ENCODE results near the gene MTHFSD.

Gene MTHFSD

GRCh38 chr16:86566966-86567700 lies 12.1 kb upstream of the MTHFSD start:
- DNase-seq (ENCODE audit: low read depth), result peak; percentile 86
- Histone ChIP-seq H3K4me1 (ENCODE audit: control insufficient read depth, insufficient read depth, low read length) (peaks cover 21% of the 10 kb centered on the region), H3K4me3 (ENCODE audit: low read length) (peak overlapping the region; percentile 81), H3K36me3 (ENCODE audit: control insufficient read depth, insufficient read depth, low read length, severe bottlenecking) (no peaks in the 10 kb centered on the region), H3K27me3 (replicated peaks; ENCODE audit: control insufficient read depth, insufficient read depth, low read length) (peaks cover 3% of the 10 kb centered on the region), H3K9me3 (ENCODE audit: control insufficient read depth, low read length) (no peaks in the 10 kb centered on the region), H3K9ac (ENCODE audit: low read length) (peak overlapping the region; percentile 87)

DNA sequence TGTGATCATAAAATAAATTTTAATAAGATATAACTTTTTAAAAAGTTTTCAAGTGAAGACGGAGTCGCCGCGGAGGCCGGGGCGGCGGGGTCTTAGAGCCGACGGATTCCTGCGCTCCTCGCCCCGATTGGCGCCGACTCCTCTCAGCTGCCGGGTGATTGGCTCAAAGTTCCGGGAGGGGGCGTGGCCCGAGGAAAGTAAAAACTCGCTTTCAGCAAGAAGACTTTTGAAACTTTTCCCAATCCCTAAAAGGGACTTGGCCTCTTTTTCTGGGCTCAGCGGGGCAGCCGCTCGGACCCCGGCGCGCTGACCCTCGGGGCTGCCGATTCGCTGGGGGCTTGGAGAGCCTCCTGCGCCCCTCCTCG lies 11.5 kb upstream of the MTHFSD start, which contains the start of gene FOXC2:
Gene FOXC2 (plus strand): TSS at position 229 of the 365 bp plus-strand sequence. CDS start 507 bp downstream, outside the sequence.
- H3K9ac ChIP-seq (ENCODE audit: low read length), result peak within 1 kb of the TSS; percentile 87
- no peaks in the 10 kb centered on the region for H3K36me3 ChIP-seq (ENCODE audit: control insufficient read depth, insufficient read depth, low read length, severe bottlenecking)
- H3K27me3 ChIP-seq (replicated peaks; ENCODE audit: control insufficient read depth, insufficient read depth, low read length), result peaks cover 3% of the 10 kb centered on the region

GRCh38 chr16:86565644-86566511 lies 10.8 kb upstream of the MTHFSD start:
- no peak for DNase-seq (ENCODE audit: low read depth)
- Histone ChIP-seq H3K36me3 (ENCODE audit: control insufficient read depth, insufficient read depth, low read length, severe bottlenecking) (no peaks in the 10 kb centered on the region), H3K27me3 (replicated peaks; ENCODE audit: control insufficient read depth, insufficient read depth, low read length) (peaks cover 9% of the 10 kb centered on the region), H3K4me1 (ENCODE audit: control insufficient read depth, insufficient read depth, low read length) (peaks cover 15% of the 10 kb centered on the region), H3K9ac (ENCODE audit: low read length) (peak overlapping the region; percentile 53), H3K4me3 (ENCODE audit: low read length) (peak overlapping the region; percentile 81), H3K9me3 (ENCODE audit: control insufficient read depth, low read length) (no peaks in the 10 kb centered on the region)

More for the DNA sequence above, 11.5 kb upstream of the MTHFSD start, which contains the start of gene FOXC2:
- H3K4me3 ChIP-seq (ENCODE audit: low read length), result peak within 1 kb of the TSS; percentile 81
- DNase-seq (ENCODE audit: low read depth), result peak; percentile 99
- peaks cover 20% of the 10 kb centered on the region for H3K4me1 ChIP-seq (ENCODE audit: control insufficient read depth, insufficient read depth, low read length)
- no peaks in the 10 kb centered on the region for H3K9me3 ChIP-seq (ENCODE audit: control insufficient read depth, low read length)

DNA sequence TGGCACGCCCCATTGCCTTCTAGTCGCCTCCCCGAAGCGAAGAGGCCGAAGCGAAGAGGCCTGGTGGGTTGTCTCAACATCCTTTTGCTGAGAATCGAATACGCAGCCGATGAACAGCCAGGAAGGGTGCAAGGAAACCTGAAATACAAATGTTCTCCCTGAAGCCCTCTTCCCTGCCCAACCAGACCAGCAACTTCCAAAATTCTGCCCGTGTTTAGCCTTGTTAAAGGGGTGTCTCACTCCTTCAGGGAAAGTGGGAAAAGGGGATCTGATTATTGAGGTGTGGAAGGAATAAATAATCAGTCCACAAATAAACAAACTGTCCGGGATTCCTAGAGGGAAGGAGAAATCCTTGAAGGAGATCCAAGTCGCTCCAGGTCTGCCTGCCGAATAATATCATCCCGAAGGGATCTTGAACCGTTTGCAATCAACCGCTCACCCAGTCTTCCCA lies 10.2 kb upstream of the MTHFSD start:
- Histone ChIP-seq H3K4me1 (ENCODE audit: control insufficient read depth, insufficient read depth, low read length) (peaks cover 9% of the 10 kb centered on the region), H3K9me3 (ENCODE audit: control insufficient read depth, low read length) (no peaks in the 10 kb centered on the region), H3K9ac (ENCODE audit: low read length) (peak overlapping the region; percentile 53), H3K4me3 (ENCODE audit: low read length) (peak overlapping the region; percentile 81), H3K27me3 (replicated peaks; ENCODE audit: control insufficient read depth, insufficient read depth, low read length) (peaks cover 9% of the 10 kb centered on the region), H3K36me3 (ENCODE audit: control insufficient read depth, insufficient read depth, low read length, severe bottlenecking) (no peaks in the 10 kb centered on the region)
- no peak for DNase-seq (ENCODE audit: low read depth)

DNA sequence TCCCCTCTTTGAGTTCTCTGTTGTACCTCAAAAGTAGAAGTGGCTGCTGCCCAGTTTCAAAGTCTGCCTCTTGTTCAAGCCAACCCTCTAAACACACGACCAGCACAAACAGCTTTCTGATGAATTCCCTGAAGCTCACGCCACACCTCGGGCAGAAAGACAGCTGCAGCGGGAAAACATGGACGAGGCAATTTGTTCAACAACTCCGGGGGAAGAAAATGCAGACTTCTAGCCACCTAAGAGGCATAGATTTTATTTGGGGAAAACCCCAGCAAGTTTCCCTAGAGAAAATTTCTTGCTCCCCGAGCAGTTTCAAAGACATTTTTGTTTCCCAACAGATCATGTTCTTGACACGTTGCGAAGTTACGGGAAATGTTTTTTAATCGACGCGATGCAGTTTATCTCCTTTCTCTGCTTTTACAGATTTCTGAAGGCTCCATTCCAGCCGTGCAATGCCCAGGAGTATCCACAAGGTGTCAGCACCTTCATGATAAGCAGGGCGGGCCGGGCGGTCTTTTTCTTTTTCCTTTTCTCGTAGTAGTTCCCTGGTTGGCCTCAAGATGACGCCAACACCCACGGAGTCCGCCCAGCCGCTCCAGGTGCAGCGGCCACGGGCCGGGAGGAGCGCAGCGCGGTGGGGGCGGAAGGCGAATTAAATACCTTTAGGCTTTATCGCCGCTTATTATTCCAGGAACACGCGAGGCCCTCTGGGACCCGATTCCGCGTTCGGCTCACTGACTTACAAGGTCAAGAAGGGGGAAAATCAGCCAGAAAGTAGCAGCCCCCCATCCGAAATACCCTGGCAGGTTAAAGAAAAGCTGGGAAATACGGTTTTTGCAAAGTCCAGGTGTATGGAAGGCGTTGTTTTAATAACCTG lies 8.7 kb upstream of the MTHFSD start:
- Histone ChIP-seq H3K36me3 (ENCODE audit: control insufficient read depth, insufficient read depth, low read length, severe bottlenecking) (no peaks in the 10 kb centered on the region), H3K4me1 (ENCODE audit: control insufficient read depth, insufficient read depth, low read length) (peaks cover 9% of the 10 kb centered on the region), H3K9me3 (ENCODE audit: control insufficient read depth, low read length) (no peaks in the 10 kb centered on the region), H3K9ac (ENCODE audit: low read length) (peak overlapping the region; percentile 53), H3K27me3 (replicated peaks; ENCODE audit: control insufficient read depth, insufficient read depth, low read length) (peaks cover 12% of the 10 kb centered on the region), H3K4me3 (ENCODE audit: low read length) (peak overlapping the region; percentile 73)
- DNase-seq (ENCODE audit: low read depth), result peak; percentile 97

GRCh38 chr16:86562356-86562755 lies 7.3 kb upstream of the MTHFSD start:
- no peaks in the 10 kb centered on the region for H3K36me3 ChIP-seq (ENCODE audit: control insufficient read depth, insufficient read depth, low read length, severe bottlenecking)
- DNase-seq (ENCODE audit: low read depth), result no peak
- H3K9me3 ChIP-seq (ENCODE audit: control insufficient read depth, low read length), result no peaks in the 10 kb centered on the region
- H3K9ac ChIP-seq (ENCODE audit: low read length), result no peak overlapping the region
- H3K27me3 ChIP-seq (replicated peaks; ENCODE audit: control insufficient read depth, insufficient read depth, low read length), result peaks cover 15% of the 10 kb centered on the region
- H3K4me3 ChIP-seq (ENCODE audit: low read length), result no peak overlapping the region
- H3K4me1 ChIP-seq (ENCODE audit: control insufficient read depth, insufficient read depth, low read length), result peaks cover 9% of the 10 kb centered on the region

GRCh38 chr16:86559802-86560305 lies 4.8 kb upstream of the MTHFSD start:
- Histone ChIP-seq H3K36me3 (ENCODE audit: control insufficient read depth, insufficient read depth, low read length, severe bottlenecking) (no peaks in the 10 kb centered on the region), H3K4me1 (ENCODE audit: control insufficient read depth, insufficient read depth, low read length) (peaks cover 13% of the 10 kb centered on the region), H3K9me3 (ENCODE audit: control insufficient read depth, low read length) (no peaks in the 10 kb centered on the region), H3K4me3 (ENCODE audit: low read length) (no peak overlapping the region), H3K27me3 (replicated peaks; ENCODE audit: control insufficient read depth, insufficient read depth, low read length) (peaks cover 15% of the 10 kb centered on the region), H3K9ac (ENCODE audit: low read length) (no peak overlapping the region)
- DNase-seq (ENCODE audit: low read depth), result no peak

GRCh38 chr16:86558355-86559193 lies 3.5 kb upstream of the MTHFSD start:
- no peaks in the 10 kb centered on the region for H3K36me3 ChIP-seq (ENCODE audit: control insufficient read depth, insufficient read depth, low read length, severe bottlenecking)
- peaks cover 15% of the 10 kb centered on the region for H3K27me3 ChIP-seq (replicated peaks; ENCODE audit: control insufficient read depth, insufficient read depth, low read length)
- DNase-seq (ENCODE audit: low read depth), result no peak
- H3K4me3 ChIP-seq (ENCODE audit: low read length), result no peak overlapping the region
- no peaks in the 10 kb centered on the region for H3K9me3 ChIP-seq (ENCODE audit: control insufficient read depth, low read length)
- peaks cover 17% of the 10 kb centered on the region for H3K4me1 ChIP-seq (ENCODE audit: control insufficient read depth, insufficient read depth, low read length)
- H3K9ac ChIP-seq (ENCODE audit: low read length), result no peak overlapping the region

DNA sequence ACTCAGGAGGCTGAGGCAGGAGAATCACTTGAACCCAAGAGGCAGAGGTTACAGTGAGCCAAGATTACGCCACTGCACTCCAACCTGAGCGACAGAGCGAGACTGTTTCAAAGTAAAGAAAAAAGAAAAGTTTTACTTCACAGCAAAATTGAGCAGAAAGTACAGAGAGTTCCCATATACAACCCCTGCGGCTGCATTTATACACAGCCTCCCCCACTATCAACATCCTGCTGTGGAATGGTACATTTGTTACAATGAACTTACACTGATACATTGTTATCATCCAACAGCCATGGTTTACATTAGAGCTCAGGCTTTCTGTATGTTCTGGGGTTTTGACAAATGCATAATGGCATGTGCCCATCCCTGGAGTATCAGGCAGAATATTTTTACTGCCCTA lies 2.6 kb upstream of the MTHFSD start:
- H3K4me3 ChIP-seq (ENCODE audit: low read length), result no peak overlapping the region
- no peaks in the 10 kb centered on the region for H3K9me3 ChIP-seq (ENCODE audit: control insufficient read depth, low read length)
- DNase-seq (ENCODE audit: low read depth), result no peak
- H3K9ac ChIP-seq (ENCODE audit: low read length), result no peak overlapping the region
- H3K4me1 ChIP-seq (ENCODE audit: control insufficient read depth, insufficient read depth, low read length), result peaks cover 12% of the 10 kb centered on the region
- no peaks in the 10 kb centered on the region for H3K36me3 ChIP-seq (ENCODE audit: control insufficient read depth, insufficient read depth, low read length, severe bottlenecking)
- H3K27me3 ChIP-seq (replicated peaks; ENCODE audit: control insufficient read depth, insufficient read depth, low read length), result peaks cover 13% of the 10 kb centered on the region

GRCh38 chr16:86556576-86556975 lies 1.5 kb upstream of the MTHFSD start:
- Histone ChIP-seq H3K9me3 (ENCODE audit: control insufficient read depth, low read length) (no peaks in the 10 kb centered on the region), H3K4me1 (ENCODE audit: control insufficient read depth, insufficient read depth, low read length) (peaks cover 12% of the 10 kb centered on the region), H3K9ac (ENCODE audit: low read length) (no peak overlapping the region), H3K36me3 (ENCODE audit: control insufficient read depth, insufficient read depth, low read length, severe bottlenecking) (peaks cover 7% of the 10 kb centered on the region), H3K4me3 (ENCODE audit: low read length) (no peak overlapping the region), H3K27me3 (replicated peaks; ENCODE audit: control insufficient read depth, insufficient read depth, low read length) (peaks cover 13% of the 10 kb centered on the region)
- no peak for DNase-seq (ENCODE audit: low read depth)
